T-helper 1 cell treated with Interleukin-12 subunit alpha and Interleukin-12 subunit beta and Interleukin-4 antibody, amounts not matched to agents 30 ng/mL and 1 ng/mL, for 36 hours (primary cell): Measurements from ENCODE around the gene RFTN1. TPM values are rescaled to one million over a fixed set of nuclear protein-coding genes. Genes with fewer than 3 reads are reported as not detected.

Experiments used
- intact Hi-C: fragments of 100-400 bp; cut with micrococcal nuclease; formaldehyde crosslinking; loops from one replicate; pipeline ENCODE4 v1.15.1; 2024
- total RNA-seq: library from RNA; stranded (reverse); gene quantifications from 2 replicates; pipeline ENCODE4 v1.2.3, GENCODE V29; 2022

RFTN1 gene
- total RNA-seq, 1 donor from 2014 or later = 90.3 TPM

GRCh38 chr3:16441371-16441875 is 72.1 kb downstream of the RFTN1 start:
- intact Hi-C loops = no loop called here

- intact Hi-C loops = no loop called here
Measured at GRCh38 chr3:16439848-16440708, 73.4 kb downstream of the RFTN1 start.

- intact Hi-C loops = no loop called here
Measured at GRCh38 chr3:16439163-16439847, 74.2 kb downstream of the RFTN1 start.

GRCh38 chr3:16437640-16438039 is 75.9 kb downstream of the RFTN1 start:
- intact Hi-C loops = no loop called here

GRCh38 chr3:16433701-16434151 is 79.8 kb downstream of the RFTN1 start:
- intact Hi-C loops = no loop called here

- intact Hi-C loops = no loop called here
Measured at GRCh38 chr3:16432714-16433113, 80.8 kb downstream of the RFTN1 start.

GRCh38 chr3:16430717-16431630 is 82.5 kb downstream of the RFTN1 start:
- intact Hi-C loops = no loop called here

GRCh38 chr3:16429086-16429485 is 84.4 kb downstream of the RFTN1 start:
- intact Hi-C loops = no loop called here

GRCh38 chr3:16428612-16429011 is 84.9 kb downstream of the RFTN1 start:
- intact Hi-C loops = no loop called here

GRCh38 chr3:16427103-16427965 is 86.2 kb downstream of the RFTN1 start:
- intact Hi-C loops = no loop called here

GRCh38 chr3:16426665-16427064 is 86.8 kb downstream of the RFTN1 start:
- intact Hi-C loops = no loop called here

GRCh38 chr3:16426029-16426400 is 87.5 kb downstream of the RFTN1 start:
- intact Hi-C loops = no loop called here

- intact Hi-C loops = no loop called here
Measured at GRCh38 chr3:16425398-16426028, 88.0 kb downstream of the RFTN1 start.

- intact Hi-C loops = no loop called here
Measured at GRCh38 chr3:16423947-16424673, 89.4 kb downstream of the RFTN1 start.

GRCh38 chr3:16423298-16423697 is 90.2 kb downstream of the RFTN1 start:
- intact Hi-C loops = no loop called here

- intact Hi-C loops = no loop called here
Measured at GRCh38 chr3:16419640-16420241, 93.8 kb downstream of the RFTN1 start.

- intact Hi-C loops = no loop called here
Measured at GRCh38 chr3:16417945-16418739, 95.4 kb downstream of the RFTN1 start.

GRCh38 chr3:16415911-16416476 is 97.5 kb downstream of the RFTN1 start:
- intact Hi-C loops = no loop called here
